DMS79 (cell line): ENCODE results near the gene PFAS.

Source experiments
- DNase-seq: peaks from one replicate; lab custom pipeline; 2025; lab: John Stamatoyannopoulos, UW

The PFAS gene

DNA sequence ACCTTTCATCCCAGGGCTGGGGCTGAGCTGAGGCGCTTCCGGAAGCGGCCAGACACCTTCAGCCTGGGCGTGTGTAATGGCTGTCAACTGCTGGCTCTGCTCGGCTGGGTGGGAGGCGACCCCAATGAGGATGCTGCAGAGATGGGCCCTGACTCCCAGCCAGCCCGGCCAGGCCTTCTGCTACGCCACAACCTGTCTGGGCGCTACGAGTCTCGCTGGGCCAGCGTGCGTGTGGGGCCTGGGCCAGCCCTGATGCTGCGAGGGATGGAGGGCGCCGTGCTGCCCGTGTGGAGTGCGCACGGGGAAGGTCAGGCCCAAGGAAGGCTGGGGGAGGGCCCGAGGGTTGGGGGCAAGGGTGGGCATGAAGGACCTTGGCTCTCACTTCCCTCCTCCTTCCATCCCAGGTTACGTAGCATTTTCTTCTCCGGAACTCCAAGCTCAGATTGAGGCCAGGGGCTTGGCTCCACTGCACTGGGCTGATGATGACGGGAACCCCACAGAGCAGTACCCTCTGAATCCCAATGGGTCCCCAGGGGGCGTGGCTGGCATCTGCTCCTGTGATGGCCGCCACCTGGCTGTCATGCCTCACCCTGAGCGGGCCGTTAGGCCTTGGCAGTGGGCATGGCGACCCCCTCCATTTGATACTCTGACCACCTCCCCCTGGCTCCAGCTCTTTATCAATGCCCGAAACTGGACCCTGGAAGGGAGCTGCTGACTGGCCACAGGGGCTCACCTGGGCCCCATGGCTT, 19.6 kb downstream of the PFAS start:
- no peak for DNase-seq

DNA sequence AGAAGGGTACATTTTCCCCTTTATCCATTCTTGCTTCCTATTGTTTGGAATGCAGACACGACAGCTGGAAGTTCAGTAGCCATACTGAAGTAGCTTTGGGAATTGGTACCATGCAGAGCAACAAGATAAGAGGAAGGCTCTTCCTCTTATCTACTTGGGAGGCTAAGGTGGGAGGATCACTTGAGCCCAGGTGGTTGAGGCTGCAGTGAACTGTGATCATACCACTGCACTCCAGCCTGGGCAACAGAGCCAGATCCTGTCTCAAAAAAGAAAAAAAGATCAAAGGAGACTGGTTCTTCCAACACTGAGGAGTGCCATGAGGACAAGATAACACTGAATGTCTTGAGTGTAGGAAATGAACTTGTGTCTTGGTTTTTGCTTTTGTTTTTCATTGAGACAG, 23.3 kb downstream of the PFAS start:
- DNase-seq: no peak

DNA sequence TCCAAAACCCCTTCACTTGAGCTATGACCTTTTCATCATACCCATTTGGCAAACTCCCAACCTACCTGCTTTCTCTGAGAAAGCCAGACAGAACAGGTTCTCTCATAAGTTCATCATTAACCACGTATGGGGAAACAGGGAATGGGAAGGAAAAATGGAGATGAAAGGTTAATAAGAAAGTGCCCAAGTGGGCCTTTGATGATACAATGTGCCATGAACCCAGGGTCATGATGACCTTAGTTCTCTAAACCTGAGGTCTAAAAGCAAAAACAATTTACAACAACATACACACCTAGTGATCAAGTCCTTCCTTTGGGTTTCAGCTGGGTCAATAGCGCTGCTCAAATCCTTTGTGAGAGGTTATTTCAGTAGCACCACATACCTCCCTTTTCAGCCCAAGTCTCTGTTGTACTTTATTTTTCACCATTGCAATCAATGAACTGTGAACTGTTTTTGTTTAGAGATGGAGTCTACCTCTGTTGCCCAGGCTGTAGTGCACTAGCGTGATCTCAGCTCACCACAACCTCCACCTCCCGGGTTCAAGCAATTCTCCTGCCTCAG, 24.9 kb downstream of the PFAS start:
- DNase-seq: no peak

DNA sequence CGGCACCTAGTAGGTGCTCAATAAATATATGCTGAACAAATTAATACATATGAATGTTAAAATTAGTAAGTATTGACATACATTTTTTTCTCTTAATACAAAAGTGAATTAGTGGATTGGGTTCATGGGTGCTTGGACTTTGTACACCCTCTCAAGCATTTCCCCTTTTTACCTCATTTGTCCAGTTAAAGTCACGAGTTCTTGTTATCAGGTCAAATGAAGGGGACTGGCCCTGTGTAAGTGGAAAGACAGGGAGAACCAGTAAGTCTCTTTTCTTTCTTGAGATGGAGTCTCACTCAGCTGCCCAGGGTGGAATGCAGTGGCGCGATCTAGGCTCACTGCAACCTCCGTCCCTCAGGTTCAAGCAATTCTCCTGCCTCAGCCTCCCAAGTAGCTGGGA, 25.7 kb downstream of the PFAS start:
- DNase-seq: no peak

DNA sequence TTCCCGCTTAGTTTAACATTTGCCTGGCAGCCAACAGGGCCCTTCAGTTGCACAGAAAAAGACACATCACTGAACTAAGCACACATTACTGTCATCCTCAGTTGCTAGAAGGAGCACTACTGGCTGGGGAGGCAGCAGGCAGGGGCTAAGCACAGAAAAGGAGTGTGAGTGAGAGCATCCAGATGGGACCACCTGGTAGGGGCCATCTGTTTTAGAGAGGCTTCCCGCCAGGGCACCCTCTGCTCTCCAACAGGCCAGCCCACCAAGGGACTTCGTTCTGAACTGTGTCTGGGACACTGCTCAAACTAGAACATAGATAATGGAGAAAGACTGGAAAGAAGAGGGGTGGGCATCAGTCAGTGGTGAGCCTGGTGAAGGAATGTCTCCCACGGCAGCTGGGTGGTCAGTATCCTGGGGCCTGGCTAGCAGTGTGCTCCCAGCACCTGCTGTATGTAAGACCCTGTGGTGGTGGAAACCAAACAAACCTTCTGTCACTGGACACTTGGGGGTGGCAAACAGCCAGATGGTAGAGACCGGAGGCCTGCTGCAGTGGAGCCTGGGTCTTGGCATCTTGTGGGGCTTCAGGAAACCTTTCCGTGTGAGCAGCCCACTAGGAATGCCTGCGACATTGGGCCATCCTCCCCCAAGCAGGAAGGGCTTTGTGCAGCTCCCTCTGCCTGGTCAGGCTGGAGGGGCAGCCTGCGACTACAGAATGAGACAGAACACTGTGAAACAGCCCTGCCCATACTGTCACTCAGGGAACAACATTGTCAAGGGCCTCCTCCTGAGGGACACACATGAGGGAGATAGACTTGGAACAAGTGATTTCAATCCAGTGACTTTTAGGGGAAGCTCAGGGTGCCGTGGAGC, 26.6 kb downstream of the PFAS start:
- no peak for DNase-seq

DNA sequence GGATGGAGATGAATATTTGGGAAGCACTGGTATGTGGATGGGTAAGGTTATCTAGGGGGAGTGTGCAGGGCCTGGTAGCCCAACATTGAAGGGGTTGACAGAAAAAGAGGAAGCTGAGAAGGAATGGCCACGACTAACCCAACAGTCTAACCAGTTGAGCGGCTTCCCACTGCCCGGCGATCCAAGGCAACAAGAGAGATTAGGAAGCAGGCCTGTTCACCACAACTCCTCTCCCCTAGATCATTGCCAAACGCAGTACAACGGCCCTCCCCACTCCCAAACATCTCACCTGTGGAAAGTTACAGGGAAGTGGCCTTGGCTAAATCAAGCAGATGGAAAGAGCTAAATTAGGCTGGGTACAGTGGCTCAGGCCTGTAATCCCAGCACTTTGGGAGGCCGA, 28.2 kb downstream of the PFAS start:
- no peak for DNase-seq

DNA sequence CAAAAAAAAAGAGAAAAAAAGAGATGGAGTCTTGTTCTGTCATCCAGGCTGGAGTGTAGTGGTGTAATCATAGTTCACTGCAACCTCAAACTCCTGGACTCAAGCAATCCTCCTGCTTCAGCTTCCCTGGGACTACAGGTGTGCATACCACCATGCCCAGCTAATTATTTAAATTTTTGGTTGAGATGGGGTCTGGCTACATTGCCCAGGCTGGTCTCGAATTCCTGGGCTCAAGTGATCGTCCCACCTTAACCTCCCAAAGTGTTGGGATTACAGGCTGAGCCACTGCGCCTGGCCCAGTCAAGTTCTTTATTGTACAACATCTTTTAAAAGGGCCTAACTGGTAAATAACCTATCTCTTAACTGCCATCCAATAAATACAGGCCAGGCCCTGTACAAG, 33.3 kb downstream of the PFAS start:
- DNase-seq: no peak

DNA sequence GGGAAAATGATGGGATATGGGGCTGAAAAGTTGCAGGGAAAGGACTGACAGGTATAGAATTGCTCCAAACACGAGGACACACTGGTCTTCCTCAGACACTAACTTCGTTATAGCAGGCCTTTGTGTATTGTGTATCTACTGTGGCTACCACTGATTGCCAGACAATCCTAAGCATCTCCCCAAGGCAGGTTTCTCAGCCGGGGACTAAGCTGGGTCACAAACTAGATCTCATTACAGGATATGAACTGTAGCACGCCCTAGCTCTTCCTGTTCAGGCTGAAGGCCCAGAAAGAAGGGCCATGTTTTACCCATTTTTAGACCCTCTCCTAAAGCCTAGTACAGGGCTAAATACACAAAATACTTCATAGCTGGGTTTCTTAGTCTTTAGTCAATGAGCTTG, 34.3 kb downstream of the PFAS start:
- no peak for DNase-seq

DNA sequence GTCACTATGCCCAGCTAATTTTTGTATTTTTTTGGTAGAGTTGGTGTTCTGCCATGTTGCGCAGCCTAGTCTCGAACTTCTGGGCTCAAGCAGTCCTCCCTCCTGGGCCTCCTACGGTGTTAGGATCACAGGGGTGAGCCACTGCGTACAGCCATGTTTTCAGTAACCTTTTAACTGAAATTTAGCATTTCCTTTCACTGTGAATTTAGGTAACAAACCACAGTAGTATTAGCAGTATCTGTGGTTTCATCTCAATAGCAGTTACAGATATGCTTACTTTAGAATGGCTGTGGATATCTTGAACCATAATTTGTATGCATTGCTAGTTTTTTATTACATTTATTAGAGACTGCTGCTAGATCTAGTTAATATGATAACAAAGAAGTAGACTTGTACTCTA, 35.0 kb downstream of the PFAS start:
- DNase-seq: no peak

DNA sequence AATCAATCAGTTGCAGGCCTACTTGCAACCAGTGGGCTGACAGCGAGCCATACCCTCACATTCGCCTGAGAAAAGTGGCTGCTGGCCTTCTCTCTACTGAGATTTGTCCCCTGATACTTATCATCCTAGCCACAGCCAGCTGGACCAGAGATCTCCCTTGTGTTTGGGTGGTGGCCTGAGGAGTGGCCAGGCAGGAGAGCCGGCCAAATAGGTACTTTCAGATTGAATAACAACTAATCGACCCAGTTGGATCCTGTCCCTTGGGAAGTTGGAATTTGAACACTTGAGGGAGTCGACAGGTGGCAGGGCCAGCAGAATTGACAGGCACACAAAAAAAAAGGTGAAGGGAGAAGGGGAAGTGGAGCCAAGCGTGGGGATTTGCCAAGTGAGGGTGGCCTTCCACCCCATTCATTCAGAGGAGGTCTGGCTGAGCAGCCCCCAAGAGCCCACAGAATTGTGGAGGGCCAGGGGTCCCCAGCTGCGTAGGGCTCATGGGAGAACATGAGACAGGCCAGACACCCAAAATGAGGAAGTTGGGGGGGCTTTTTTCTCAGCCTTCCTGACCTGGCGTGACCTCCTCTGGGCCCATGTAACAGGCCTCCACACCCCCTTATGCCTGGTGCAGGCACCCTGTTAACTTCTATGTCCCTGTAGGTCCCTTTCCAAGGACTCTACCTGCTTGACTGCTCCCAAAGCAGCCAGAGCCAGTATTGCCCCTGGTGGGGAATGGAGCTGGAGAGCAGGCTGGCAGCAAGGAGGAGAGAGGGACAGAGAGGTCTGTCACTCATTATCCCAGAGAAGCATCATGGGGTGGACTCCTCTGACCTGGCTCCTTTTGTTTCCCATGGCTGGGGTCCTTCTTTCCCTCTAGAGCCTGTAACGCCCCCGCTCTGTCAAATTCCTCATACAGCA, 36.4 kb downstream of the PFAS start:
- DNase-seq: no peak

DNA sequence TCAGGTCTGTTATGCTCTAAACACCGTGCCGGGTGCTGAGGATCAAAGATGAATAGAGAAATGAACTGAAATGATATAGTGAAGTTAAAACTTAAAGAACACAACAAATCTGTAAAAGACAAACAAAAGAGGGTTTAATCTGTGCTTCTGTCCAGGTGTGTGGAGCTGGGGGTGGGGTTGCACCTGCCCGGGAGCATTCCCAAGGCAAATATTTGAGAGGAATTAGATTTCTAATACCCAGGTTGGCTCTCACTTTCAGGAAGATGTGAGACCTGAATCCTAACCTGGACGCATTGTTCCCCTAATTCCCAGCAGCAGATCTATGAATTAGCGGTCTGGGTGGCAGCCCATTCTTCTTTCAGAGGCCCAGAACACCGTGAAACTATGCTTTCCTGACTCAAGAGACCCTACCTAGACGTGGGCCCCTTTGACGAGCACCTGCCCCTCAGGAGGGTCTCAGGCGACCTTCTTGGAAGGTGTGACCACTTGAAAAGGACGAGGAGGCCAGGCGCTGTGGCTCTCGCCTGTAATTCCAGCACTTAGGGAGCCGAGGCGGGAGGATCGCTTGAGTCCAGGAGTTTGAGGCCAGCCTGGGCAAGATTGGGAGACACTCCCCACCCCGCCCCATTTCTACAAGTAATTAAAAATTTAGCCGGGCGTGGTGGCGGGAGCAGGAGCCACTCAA, 38.7 kb downstream of the PFAS start:
- DNase-seq: no peak

DNA sequence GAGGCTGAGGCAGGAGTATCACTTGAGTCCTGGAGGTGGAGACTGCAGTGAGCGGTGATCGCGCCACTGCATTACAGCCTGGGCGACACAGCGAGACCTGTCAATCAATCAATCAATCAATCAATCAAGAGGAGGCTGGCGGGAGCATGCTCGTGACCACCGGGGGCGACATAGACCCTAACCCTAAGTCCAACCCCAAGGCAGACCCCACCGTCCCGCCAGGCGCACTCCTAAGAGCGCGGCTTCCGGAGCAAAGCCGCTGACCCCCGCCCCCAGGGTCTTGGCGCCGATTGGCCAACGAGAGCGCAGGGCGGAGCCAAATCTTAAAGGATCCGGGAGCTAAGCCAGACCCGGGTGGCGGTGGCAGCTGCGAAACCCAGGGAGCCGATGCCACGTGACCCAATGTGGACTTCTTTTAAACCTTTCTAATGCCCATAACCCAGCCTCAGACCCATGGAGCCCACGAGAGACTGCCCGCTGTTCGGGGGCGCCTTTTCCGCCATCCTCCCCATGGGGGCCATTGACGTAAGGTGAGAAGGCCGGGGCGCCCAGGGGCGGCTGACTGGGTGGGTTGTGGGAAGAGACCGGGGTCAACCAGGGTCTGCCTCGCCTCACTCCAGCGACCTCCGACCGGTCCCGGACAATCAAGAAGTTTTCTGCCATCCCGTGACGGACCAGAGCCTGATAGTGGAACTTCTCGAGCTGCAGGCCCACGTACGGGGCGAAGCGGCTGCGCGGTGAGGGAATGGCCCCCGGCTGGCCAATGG, 39.4 kb downstream of the PFAS start, which contains the start of gene RANGRF:
Gene RANGRF (plus strand): TSS at position 335 of the 767 bp plus-strand sequence. CDS start 119 bp downstream, at position 454.
- peak; percentile 11 for DNase-seq

DNA sequence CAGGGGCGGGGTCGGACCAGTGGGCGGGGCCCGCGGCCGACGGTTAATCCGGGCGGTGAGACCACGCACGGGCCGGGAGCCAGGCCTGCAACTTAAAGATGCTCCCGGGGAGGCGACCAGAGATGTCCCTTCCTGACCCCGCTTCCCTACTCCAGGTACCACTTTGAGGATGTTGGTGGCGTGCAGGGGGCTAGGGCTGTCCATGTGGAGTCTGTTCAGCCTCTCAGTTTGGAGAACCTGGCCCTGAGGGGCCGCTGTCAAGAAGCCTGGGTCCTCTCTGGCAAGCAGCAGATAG, 40.0 kb downstream of the PFAS start:
- no peak for DNase-seq

DNA sequence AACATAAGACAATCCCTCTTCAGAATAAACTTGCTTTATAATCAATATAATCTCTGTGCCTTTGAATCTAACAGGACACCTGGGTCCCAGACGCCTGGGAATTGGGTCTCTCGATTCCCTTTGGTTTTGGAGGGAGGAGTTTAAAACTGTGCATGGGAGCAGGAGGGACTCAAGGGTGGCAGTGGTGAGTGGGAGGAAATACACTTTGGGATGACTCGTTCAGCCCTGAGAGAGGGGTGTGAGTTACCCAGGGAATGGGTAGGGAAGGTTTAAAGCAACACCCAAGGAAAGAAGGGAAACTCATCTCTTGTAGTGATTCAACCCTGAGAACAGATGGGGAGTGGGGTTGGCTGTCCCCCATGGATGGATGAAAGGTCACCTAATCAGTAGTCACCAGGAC, 41.0 kb downstream of the PFAS start:
- DNase-seq: no peak

DNA sequence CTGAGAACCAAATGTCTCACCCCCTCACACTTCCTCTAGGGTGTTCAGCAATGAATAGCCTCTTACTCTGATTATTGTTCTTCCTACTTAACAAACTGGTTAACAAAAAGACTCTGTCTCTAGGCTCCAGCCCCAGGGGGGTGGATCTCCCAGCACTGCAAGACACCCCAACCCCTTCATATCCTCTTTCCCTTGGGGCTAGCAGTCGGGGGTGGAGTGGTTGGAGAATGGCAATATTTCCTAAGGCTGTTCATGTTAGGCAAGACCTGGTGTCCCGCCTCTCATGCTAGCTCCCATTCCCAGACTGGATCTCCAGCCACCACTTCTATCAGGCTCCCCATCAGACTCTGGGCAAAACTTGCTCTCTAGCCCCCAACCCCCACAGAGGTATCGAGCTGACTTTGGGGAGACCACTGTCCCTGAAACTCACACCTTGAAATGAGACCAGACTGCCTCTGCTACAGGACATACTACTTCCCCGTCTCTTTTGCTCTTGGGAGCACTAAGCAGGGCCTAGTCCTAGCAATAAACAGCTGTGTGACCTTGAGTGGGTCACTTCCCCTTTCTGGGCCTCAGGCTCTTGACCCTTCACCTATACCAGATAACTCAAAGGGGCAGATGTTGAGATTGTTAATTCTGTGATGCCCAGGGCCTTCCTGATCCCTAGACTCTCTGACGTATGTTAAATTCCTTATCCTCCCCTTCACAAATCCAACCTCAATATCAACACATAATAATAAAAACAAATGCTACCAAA, 43.7 kb downstream of the PFAS start:
- no peak for DNase-seq

DNA sequence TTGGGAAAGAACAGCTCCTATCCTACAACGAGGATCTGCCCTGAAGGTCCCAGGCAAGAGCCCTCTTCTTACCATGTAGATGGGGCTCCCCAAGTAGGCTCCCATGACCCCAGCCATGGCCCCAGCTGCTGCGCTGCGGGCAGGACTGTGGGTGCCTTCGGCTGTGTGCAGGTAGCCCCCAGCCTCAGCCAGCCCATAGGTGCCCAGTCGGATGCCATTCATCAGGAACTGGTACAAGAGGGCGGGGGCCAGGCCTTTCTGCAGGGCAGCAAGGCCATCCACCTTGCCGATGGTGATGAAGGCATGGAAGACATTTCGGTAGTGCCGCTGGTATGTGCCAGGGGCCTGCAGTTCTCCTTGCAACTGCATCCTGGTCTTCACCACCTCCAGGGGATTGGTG, 45.3 kb downstream of the PFAS start:
- no peak for DNase-seq

DNA sequence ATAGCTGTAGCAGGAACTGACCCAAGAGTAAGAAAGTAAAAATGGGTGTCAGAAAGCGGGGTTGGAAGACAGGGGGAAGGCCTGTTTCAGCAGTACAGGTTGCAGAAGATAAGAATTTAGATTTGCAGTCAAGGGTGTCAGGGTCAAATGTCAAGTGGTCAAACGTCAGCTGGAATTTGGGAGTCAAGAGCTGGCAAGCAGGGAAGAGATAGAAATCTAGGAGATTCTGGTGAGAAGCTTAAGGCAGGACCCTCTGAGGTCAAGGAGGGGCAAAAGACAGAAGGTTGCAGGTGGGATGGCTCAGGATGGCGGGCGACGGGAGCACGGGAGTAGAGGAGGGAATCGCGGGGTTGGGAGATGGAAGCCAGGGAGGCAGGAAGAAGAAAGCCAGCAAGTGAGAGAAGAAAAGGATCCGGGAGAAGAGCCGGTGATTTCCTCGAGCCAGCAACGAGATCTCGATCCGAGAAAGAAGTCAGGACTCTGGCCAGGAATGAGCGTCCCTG, 45.8 kb downstream of the PFAS start:
- DNase-seq: no peak

DNA sequence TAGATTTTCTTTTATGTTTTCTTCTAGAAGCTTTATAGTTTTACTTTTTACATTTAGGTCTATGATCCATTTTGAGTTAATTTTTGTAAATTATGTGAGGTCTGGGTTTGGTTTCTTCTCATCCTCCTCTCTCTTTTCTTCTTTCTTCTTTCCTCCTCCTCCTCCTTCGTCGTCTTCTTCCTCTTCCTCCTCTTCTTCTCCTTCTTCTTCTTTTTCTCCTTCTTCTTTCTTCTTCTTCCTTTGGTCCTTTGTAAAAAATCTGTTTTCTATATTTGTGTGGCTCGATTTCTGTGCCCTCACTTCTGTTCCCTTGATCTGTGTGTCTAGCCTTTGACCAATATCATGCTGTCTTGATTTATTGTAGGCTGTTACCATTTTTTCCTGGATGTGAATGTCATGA, 51.1 kb downstream of the PFAS start:
- no peak for DNase-seq

DNA sequence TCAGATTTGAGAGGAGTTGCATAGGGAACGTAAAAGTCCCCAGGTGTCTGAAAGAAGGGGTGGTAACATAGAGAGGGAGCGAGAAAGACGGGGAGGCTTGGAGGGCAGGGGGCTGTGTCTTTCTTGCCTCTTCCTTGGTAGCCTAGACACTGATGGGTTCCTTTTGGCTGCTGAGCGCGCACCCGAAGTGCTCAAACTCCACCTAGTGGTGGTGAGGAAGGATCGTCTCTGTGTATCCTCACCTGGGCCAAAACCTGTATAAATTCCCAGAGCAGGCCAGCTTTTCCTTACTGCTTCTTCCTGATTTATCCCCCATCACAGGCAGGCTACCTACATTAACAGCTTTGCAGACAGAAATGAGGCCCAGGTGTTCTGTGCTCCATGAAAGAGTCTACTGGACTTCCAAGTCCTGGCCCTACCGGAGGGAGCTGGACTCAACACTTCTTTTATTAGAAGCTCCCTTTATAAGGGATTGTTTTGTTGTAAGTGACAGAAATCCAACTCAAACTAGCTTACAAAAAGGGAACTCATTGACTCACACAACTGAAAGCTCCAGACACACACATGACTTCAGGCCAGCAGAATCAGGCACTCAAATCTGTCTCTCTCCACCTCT, 51.6 kb downstream of the PFAS start:
- DNase-seq: peak; percentile 15
